ENCODE measurements around the gene IGFBP1. TPM values are rescaled to one million over a fixed set of nuclear protein-coding genes. Genes with fewer than 3 reads are reported as not detected.

IGFBP1 gene
- polyA plus RNA-seq, 1 of the 3 experiments (the other 2 are of a cell fraction), result not detected

- Histone ChIP-seq H3K9ac (no peak overlapping the region), H4K20me1 (ENCODE audit: insufficient read depth) (no peaks in the 10 kb centered on the region), H3K4me3 (ENCODE audit: low read depth in 2 of 2, low read length in 1 of 2) (no peak overlapping the region), H3F3A (replicated peaks; ENCODE audit: insufficient read depth) (no peaks in the 10 kb centered on the region), H3K9me2 (no peaks in the 10 kb centered on the region), H3K4me2 (no peak overlapping the region), H3K9me3 (no peaks in the 10 kb centered on the region), H3K36me3 (replicated peaks in 1 of 2; ENCODE audit: control insufficient read depth in 1 of 2, insufficient read depth in 2 of 2, low read length in 1 of 2) (no peaks in the 10 kb centered on the region), H3K79me2 (ENCODE audit: insufficient read depth) (no peaks in the 10 kb centered on the region), H2AFZ (ENCODE audit: low read depth) (no peak overlapping the region), H3K27ac (ENCODE audit: low read depth in 2 of 2, low read length in 1 of 2) (no peak overlapping the region), H3K27me3 (ENCODE audit: insufficient read depth) (peaks cover 12% of the 10 kb centered on the region; the same call in 1 of the 2 replicates), H3K4me1 (ENCODE audit: control insufficient read depth in 1 of 2, insufficient read depth in 2 of 2, low read depth in 1 of 2, low read length in 1 of 2) (peaks cover 0 to 8% of the 10 kb centered on the region in 2 experiments; a peak in 1 of 4 replicates)
- WGBS (ENCODE audit: low lambda C conversion rate), result 26% methylated on average over 6 of the region's 6 CpGs
- TF ChIP-seq SMC3 (IDR thresholded peaks at IDR 0.05; ENCODE audit: low read depth, low read length) (peak; percentile 51), RAD21 (IDR thresholded peaks at IDR 0.05; ENCODE audit: low read length) (peak; percentile 76), RCOR1 (IDR thresholded peaks at IDR 0.05; ENCODE audit: low read length) (0 out of 2 replicates have a peak, but pooled peaks have one; percentile 31), CTCF (IDR thresholded peaks at IDR 0.05) (peak; percentile 97), CHD2 (IDR thresholded peaks at IDR 0.05; ENCODE audit: low read length, partially characterized antibody) (peak; percentile 33), GATA2 (CRISPR knock-in tag; IDR thresholded peaks at IDR 0.05) (no peak)
- TF ChIP-seq, protein P1, sequence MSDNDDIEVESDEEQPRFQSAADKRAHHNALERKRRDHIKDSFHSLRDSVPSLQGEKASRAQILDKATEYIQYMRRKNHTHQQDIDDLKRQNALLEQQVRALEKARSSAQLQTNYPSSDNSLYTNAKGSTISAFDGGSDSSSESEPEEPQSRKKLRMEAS (IDR thresholded peaks at IDR 0.05; ENCODE audit: low read depth), result no peak
- TF ChIP-seq, protein P2, sequence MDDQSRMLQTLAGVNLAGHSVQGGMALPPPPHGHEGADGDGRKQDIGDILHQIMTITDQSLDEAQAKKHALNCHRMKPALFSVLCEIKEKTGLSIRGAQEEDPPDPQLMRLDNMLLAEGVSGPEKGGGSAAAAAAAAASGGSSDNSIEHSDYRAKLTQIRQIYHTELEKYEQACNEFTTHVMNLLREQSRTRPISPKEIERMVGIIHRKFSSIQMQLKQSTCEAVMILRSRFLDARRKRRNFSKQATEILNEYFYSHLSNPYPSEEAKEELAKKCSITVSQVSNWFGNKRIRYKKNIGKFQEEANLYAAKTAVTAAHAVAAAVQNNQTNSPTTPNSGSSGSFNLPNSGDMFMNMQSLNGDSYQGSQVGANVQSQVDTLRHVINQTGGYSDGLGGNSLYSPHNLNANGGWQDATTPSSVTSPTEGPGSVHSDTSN (IDR thresholded peaks at IDR 0.05), result peak; percentile 8; the same call in 1 of the 2 replicates
- ChIA-PET CTCF (interaction anchor here (0.5 to 7.2 kb wide), 31 partner anchors 8 to 1303 kb away, joined by 3 to 53 read pairs (median 3); partner anchors contain the start of gene IGFBP3), POLR2A (interaction anchor here (1.2 kb wide), 1 partner anchor 322 kb away, joined by 3 read pairs; no protein-coding TSS in a partner anchor)
- DNase-seq, result peak; percentile 58
Measured at GRCh38 chr7:45890902-45891461, 2.7 kb downstream of the IGFBP1 start.

- Histone ChIP-seq H3K9me3 (no peaks in the 10 kb centered on the region), H3K27ac (ENCODE audit: low read depth in 2 of 2, low read length in 1 of 2) (no peak overlapping the region), H3K4me3 (ENCODE audit: low read depth in 2 of 2, low read length in 1 of 2) (no peak overlapping the region), H3K9me2 (no peaks in the 10 kb centered on the region), H3F3A (replicated peaks; ENCODE audit: insufficient read depth) (no peaks in the 10 kb centered on the region), H3K36me3 (replicated peaks in 1 of 2; ENCODE audit: control insufficient read depth in 1 of 2, insufficient read depth in 2 of 2, low read length in 1 of 2) (no peaks in the 10 kb centered on the region), H3K4me2 (no peak overlapping the region), H3K79me2 (ENCODE audit: insufficient read depth) (no peaks in the 10 kb centered on the region), H2AFZ (ENCODE audit: low read depth) (no peak overlapping the region), H3K9ac (no peak overlapping the region), H3K27me3 (ENCODE audit: insufficient read depth) (peaks cover 12% of the 10 kb centered on the region; the same call in 1 of the 2 replicates), H3K4me1 (ENCODE audit: control insufficient read depth in 1 of 2, insufficient read depth in 2 of 2, low read depth in 1 of 2, low read length in 1 of 2) (peaks cover 0 to 8% of the 10 kb centered on the region in 2 experiments; a peak in 1 of 4 replicates), H4K20me1 (ENCODE audit: insufficient read depth) (no peaks in the 10 kb centered on the region)
- ChIA-PET POLR2A (interaction anchor here (1.2 kb wide), 1 partner anchor 321 kb away, joined by 3 read pairs; no protein-coding TSS in a partner anchor), CTCF (interaction anchor here (0.7 to 7.2 kb wide), 20 partner anchors 7 to 1294 kb away, joined by 3 to 53 read pairs (median 4); partner anchors contain the start of gene IGFBP3)
- 39% methylated on average over 10 of the region's 10 CpGs for WGBS (ENCODE audit: low lambda C conversion rate)
- DNase-seq, result no peak
- no peak for TF ChIP-seq FOXJ3 (CRISPR knock-in tag; IDR thresholded peaks at IDR 0.05)
- no peak for TF ChIP-seq TEAD4 (IDR thresholded peaks at IDR 0.05; ENCODE audit: borderline replicate concordance, insufficient read depth)
- no peak for TF ChIP-seq EP300 (IDR thresholded peaks at IDR 0.05; ENCODE audit: borderline replicate concordance in 1 of 2, low read depth in 1 of 2, low read length in 1 of 2)
- TF ChIP-seq USF2 (IDR thresholded peaks at IDR 0.05; ENCODE audit: borderline replicate concordance, low read depth, low read length), result no peak
- TF ChIP-seq ZBTB33 (IDR thresholded peaks at IDR 0.05; ENCODE audit: borderline replicate concordance, low read depth), result no peak
- TF ChIP-seq RCOR1 (IDR thresholded peaks at IDR 0.05; ENCODE audit: low read length), result no peak
- TF ChIP-seq MEF2A (IDR thresholded peaks at IDR 0.05; ENCODE audit: borderline replicate concordance, low read depth), result no peak
- no peak for TF ChIP-seq TCF12 (IDR thresholded peaks at IDR 0.05)
- TF ChIP-seq, protein P3, sequence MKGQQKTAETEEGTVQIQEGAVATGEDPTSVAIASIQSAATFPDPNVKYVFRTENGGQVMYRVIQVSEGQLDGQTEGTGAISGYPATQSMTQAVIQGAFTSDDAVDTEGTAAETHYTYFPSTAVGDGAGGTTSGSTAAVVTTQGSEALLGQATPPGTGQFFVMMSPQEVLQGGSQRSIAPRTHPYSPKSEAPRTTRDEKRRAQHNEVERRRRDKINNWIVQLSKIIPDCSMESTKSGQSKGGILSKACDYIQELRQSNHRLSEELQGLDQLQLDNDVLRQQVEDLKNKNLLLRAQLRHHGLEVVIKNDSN (IDR thresholded peaks at IDR 0.05; ENCODE audit: borderline replicate concordance, low read depth), result no peak
- TF ChIP-seq NRF1 (IDR thresholded peaks at IDR 0.05; ENCODE audit: low read depth, low read length), result no peak
Measured at GRCh38 chr7:45891462-45892402, 3.4 kb downstream of the IGFBP1 start.
